Measurements from ENCODE around the gene ATP6V1D.

- TF ChIP-seq CTCF (conservative IDR thresholded peaks at IDR 0.05; ENCODE audit: low read depth in 2 of 2), result no peak
- TF ChIP-seq POLR2AphosphoS5 (IDR thresholded peaks at IDR 0.05; ENCODE audit: low read depth), result no peak
- TF ChIP-seq EZH2 (IDR thresholded peaks at IDR 0.05; ENCODE audit: low read depth, unreplicated experiment), result no peak
- no peak for TF ChIP-seq REST (IDR thresholded peaks at IDR 0.05; ENCODE audit: unreplicated experiment)
- TF ChIP-seq STAT1 (IDR thresholded peaks at IDR 0.05; ENCODE audit: unreplicated experiment), result no peak
- no peak for TF ChIP-seq EZH2phosphoT487 (IDR thresholded peaks at IDR 0.05; ENCODE audit: unreplicated experiment)
- TF ChIP-seq JUNB (IDR thresholded peaks at IDR 0.05; ENCODE audit: unreplicated experiment), result no peak
- TF ChIP-seq CREB1 (CRISPR knock-in tag; IDR thresholded peaks at IDR 0.05; ENCODE audit: low read depth), result no peak
- TF ChIP-seq ETS1 (IDR thresholded peaks at IDR 0.05), result no peak
Observed at GRCh38 chr14:67393689-67394088, 34.1 kb upstream of the ATP6V1D start.

Measured in GM23338 (cell line).